ENCODE results near the gene NSUN4.

DNA sequence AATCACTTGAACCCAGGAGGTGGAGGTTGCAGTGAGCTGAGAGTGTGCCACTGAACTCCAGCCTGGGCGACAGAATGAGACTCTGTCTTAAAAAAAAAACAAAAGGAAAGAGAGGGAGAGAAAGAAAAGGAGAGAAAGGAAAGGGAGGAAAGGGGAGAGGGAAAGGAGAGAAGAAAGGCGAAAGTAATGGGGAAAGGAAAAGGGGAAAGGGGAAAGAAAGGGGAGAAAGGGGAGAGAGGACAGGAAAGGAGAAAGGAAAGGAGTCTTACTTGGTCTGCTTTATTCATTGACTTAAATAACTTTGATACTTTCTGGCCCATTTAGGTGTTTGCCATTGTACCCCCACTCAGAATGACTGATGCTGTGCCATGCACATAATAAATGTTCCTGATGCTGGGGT lies 11.8 kb downstream of the NSUN4 start:
- TF ChIP-seq ZNF274 (IDR thresholded peaks at IDR 0.05; ENCODE audit: low read depth, low read length) = no peak
- no peak for TF ChIP-seq YY1 (IDR thresholded peaks at IDR 0.05; ENCODE audit: insufficient read depth, insufficient read length)
